GM12874 (cell line): ENCODE measurements around the gene KLF6.

Experiments
- CTCF ChIP-seq: IDR thresholded peaks from 2 replicates; pipeline ENCODE4 v1.5.1; 2011; ENCODE audit warnings: low read depth, mild to moderate bottlenecking, control low read depth, low read length, moderate library complexity; ENCODE audit not compliant: insufficient read depth

KLF6 gene

GRCh38 chr10:3738855-3739350 lies 46.1 kb downstream of the KLF6 start:
- no peak for TF ChIP-seq CTCF

GRCh38 chr10:3737864-3738263 lies 47.1 kb downstream of the KLF6 start:
- no peak for TF ChIP-seq CTCF

- peak; percentile 44 for TF ChIP-seq CTCF
Observed at GRCh38 chr10:3735175-3735574, 49.8 kb downstream of the KLF6 start.

GRCh38 chr10:3734111-3734510 lies 50.9 kb downstream of the KLF6 start:
- TF ChIP-seq CTCF = no peak

GRCh38 chr10:3729397-3729976 lies 55.5 kb downstream of the KLF6 start:
- TF ChIP-seq CTCF = no peak

GRCh38 chr10:3728563-3728962 lies 56.4 kb downstream of the KLF6 start:
- no peak for TF ChIP-seq CTCF

- no peak for TF ChIP-seq CTCF
Observed at GRCh38 chr10:3727268-3727667, 57.7 kb downstream of the KLF6 start.
